H1 (cell line): ENCODE measurements around the gene ATOH8. TPM values are rescaled to one million over a fixed set of nuclear protein-coding genes. Genes with fewer than 3 reads are reported as not detected.

Experiments
- CTCF ChIA-PET: fragments of 300-600 bp; sonication (Branson Sonifier 250); formaldehyde crosslinking; loops from one replicate; lab custom pipeline; 2021; ENCODE audit not compliant: partially characterized antibody; lab: Charles Lee
- POLR2A ChIA-PET: fragments of 300-600 bp; sonication (Branson Sonifier 250); formaldehyde crosslinking; loops from one replicate; lab custom pipeline; 2021; ENCODE audit warnings: inconsistent platforms; ENCODE audit not compliant: partially characterized antibody; lab: Charles Lee
- DNase-seq, 2 experiments: peaks; one replicate each; pipeline versions ENCODE4 v3.0.0 to v3.0.0-alpha.2; 2010 to 2022; ENCODE audit warnings: low spot score in 2 of 2, low read depth in 1 of 2, mixed read lengths in 1 of 2
- FAIRE-seq: peaks from 2 replicates; lab custom pipeline; 2011; peaks lifted over from hg19 to GRCh38; lab: Jason Lieb, UNC
- H2AFZ ChIP-seq: 2 replicates; pipeline ENCODE4 v1.8.1; 2012; ENCODE audit warnings: low read length, inconsistent platforms
- H2AK5ac ChIP-seq: 2 replicates; pipeline ENCODE4 v1.6.1; 2013; ENCODE audit warnings: low read depth, low read length
- H2BK120ac ChIP-seq: replicated peaks from 2 replicates; pipeline ENCODE3; 2013; ENCODE audit warnings: low read depth, low read length, inconsistent platforms
- H2BK12ac ChIP-seq: 2 replicates; pipeline ENCODE4 v1.6.1; 2013; ENCODE audit warnings: low read depth, low read length
- H2BK15ac ChIP-seq: 2 replicates; pipeline ENCODE4 v1.6.1; 2013; ENCODE audit warnings: low read length
- H2BK20ac ChIP-seq: 2 replicates; pipeline ENCODE4 v1.6.1; 2013; ENCODE audit warnings: low read length
- H2BK5ac ChIP-seq: 2 replicates; pipeline ENCODE4 v1.6.1; 2013; ENCODE audit warnings: low read depth, low read length
- H3K14ac ChIP-seq: 2 replicates; pipeline ENCODE4 v1.6.1; 2013; ENCODE audit warnings: inconsistent platforms; ENCODE audit not compliant: insufficient read length
- H3K18ac ChIP-seq: 2 replicates; pipeline ENCODE4 v1.6.1; 2013; ENCODE audit warnings: low read length; ENCODE audit errors: extremely low read depth
- H3K23ac ChIP-seq: 2 replicates; pipeline ENCODE4 v1.6.1; 2013; ENCODE audit warnings: inconsistent platforms; ENCODE audit not compliant: insufficient read length
- H3K23me2 ChIP-seq: 2 replicates; pipeline ENCODE4 v1.6.1; 2013; ENCODE audit warnings: low read depth, low read length
- H3K27ac ChIP-seq: 2 replicates; pipeline ENCODE4 v1.6.1; 2011; ENCODE audit warnings: low read depth, low read length, inconsistent platforms
- H3K27me3 ChIP-seq, 4 experiments: replicated peaks in 1 of 4; 1 replicate in 1 of 4; 2 replicates in 3 of 4; pipeline versions ENCODE4 v1.6.1 to v1.8.1; 2011 to 2013; ENCODE audit warnings: low read length in 3 of 4, mild to moderate bottlenecking in 3 of 4, inconsistent platforms in 2 of 4, mixed read lengths in 2 of 4, moderate library complexity in 1 of 4; ENCODE audit not compliant: control insufficient read depth in 3 of 4, insufficient read depth in 3 of 4; ENCODE audit errors: extremely low read depth in 1 of 4
- H3K36me3 ChIP-seq, 4 experiments: 2 replicates each; pipeline versions ENCODE4 v1.6.1 to v1.8.1; 2011 to 2013; ENCODE audit warnings: mild to moderate bottlenecking in 4 of 4, low read length in 3 of 4, moderate library complexity in 2 of 4, control low read depth in 1 of 4, inconsistent platforms in 1 of 4; ENCODE audit not compliant: insufficient read depth in 4 of 4, control insufficient read depth in 2 of 4
- H3K4ac ChIP-seq: replicated peaks from 2 replicates; pipeline ENCODE3; 2013; ENCODE audit warnings: low read length, low read depth, mixed read lengths, inconsistent platforms; ENCODE audit not compliant: insufficient read length
- H3K4me1 ChIP-seq, 4 experiments: replicated peaks in 1 of 4; 1 replicate in 1 of 4; 2 replicates in 3 of 4; pipeline versions ENCODE4 v1.6.1 to v1.8.1; 2011 to 2013; ENCODE audit warnings: low read length in 3 of 4, inconsistent platforms in 2 of 4, mixed read lengths in 1 of 4; ENCODE audit not compliant: insufficient read depth in 4 of 4, control insufficient read depth in 3 of 4
- H3K4me2 ChIP-seq, 2 experiments: 2 replicates each; pipeline versions ENCODE4 v1.6.1 to v1.8.1; 2011 to 2013; ENCODE audit warnings: low read depth in 2 of 2, low read length in 2 of 2, control low read depth in 1 of 2, inconsistent platforms in 1 of 2, mild to moderate bottlenecking in 1 of 2; ENCODE audit not compliant: insufficient read depth in 1 of 2
- H3K4me3 ChIP-seq, 4 experiments: fragments of 200-600, 300-600 bp in 1 of 4; sonication (generic), shearing (Covaris generic), sonication (Bioruptor Twin) in 1 of 4; 2 replicates each; pipeline versions ENCODE4 v1.5.1 to v1.8.1; 2011 to 2016; ENCODE audit warnings: low read length in 4 of 4, low read depth in 3 of 4, control low read depth in 2 of 4, inconsistent platforms in 2 of 4, mild to moderate bottlenecking in 2 of 4, mixed read lengths in 1 of 4, moderate library complexity in 1 of 4; ENCODE audit not compliant: insufficient read depth in 2 of 4; ENCODE audit errors: extremely low read depth in 1 of 4
- H3K56ac ChIP-seq: replicated peaks from 2 replicates; pipeline ENCODE3; 2013; ENCODE audit warnings: low read depth, mild to moderate bottlenecking, mixed read lengths, low read length, inconsistent platforms; ENCODE audit not compliant: insufficient read length
- H3K79me1 ChIP-seq: 2 replicates; pipeline ENCODE4 v1.6.1; 2013; ENCODE audit warnings: low read depth, low read length, control low read depth
- H3K79me2 ChIP-seq, 2 experiments: 2 replicates each; pipeline versions ENCODE4 v1.6.1 to v1.8.1; 2012 to 2013; ENCODE audit warnings: low read length in 2 of 2, mild to moderate bottlenecking in 2 of 2, inconsistent platforms in 1 of 2; ENCODE audit not compliant: insufficient read depth in 2 of 2, control insufficient read depth in 1 of 2
- H3K9ac ChIP-seq, 4 experiments: replicated peaks in 1 of 4; 1 replicate in 1 of 4; 2 replicates in 3 of 4; pipeline versions ENCODE4 v1.6.1 to v1.8.1; 2011 to 2013; ENCODE audit warnings: low read depth in 3 of 4, low read length in 3 of 4, control low read depth in 2 of 4, mild to moderate bottlenecking in 2 of 4, moderate library complexity in 2 of 4, inconsistent platforms in 1 of 4; ENCODE audit errors: extremely low read depth in 1 of 4
- H3K9me3 ChIP-seq, 2 experiments: 2 replicates each; pipeline versions ENCODE4 v1.6.1 to v1.8.1; 2012 to 2013; ENCODE audit warnings: mild to moderate bottlenecking in 2 of 2, moderate library complexity in 2 of 2, control low read depth in 1 of 2, inconsistent platforms in 1 of 2, low read depth in 1 of 2, low read length in 1 of 2, mixed read lengths in 1 of 2; ENCODE audit not compliant: insufficient read depth in 2 of 2
- H4K20me1 ChIP-seq, 2 experiments: replicated peaks in 1 of 2; 2 replicates each; pipeline versions ENCODE3 to v1.8.1; 2011 to 2013; ENCODE audit warnings: inconsistent platforms in 2 of 2, low read length in 2 of 2, mild to moderate bottlenecking in 1 of 2; ENCODE audit not compliant: insufficient read depth in 2 of 2, control insufficient read depth in 1 of 2
- H4K5ac ChIP-seq: 2 replicates; pipeline ENCODE4 v1.6.1; 2013; ENCODE audit warnings: low read length, low read depth, mixed read lengths, inconsistent platforms; ENCODE audit not compliant: insufficient read length
- H4K8ac ChIP-seq: 2 replicates; pipeline ENCODE4 v1.8.0; 2013; ENCODE audit warnings: mild to moderate bottlenecking, moderate library complexity, low read length, inconsistent platforms; ENCODE audit not compliant: insufficient read depth; ENCODE audit errors: extremely low read depth
- H4K91ac ChIP-seq: replicated peaks from 2 replicates; pipeline ENCODE3; 2013; ENCODE audit warnings: low read length, mixed read lengths, inconsistent platforms; ENCODE audit not compliant: insufficient read length
- BCL11A ChIP-seq, 2 experiments: IDR thresholded peaks; one replicate each; pipeline ENCODE4 v1.6.1; 2011; ENCODE audit warnings: low read depth in 2 of 2, low read length in 2 of 2, mild to moderate bottlenecking in 2 of 2
- CBX5 ChIP-seq: fragments of 300-800, 300-1000 bp; sonication (generic); IDR thresholded peaks from 2 replicates; pipeline ENCODE4 v1.7.1; 2016; ENCODE audit warnings: antibody characterized with exemption, low read length, low read depth
- CHD1 ChIP-seq: IDR thresholded peaks from 2 replicates; pipeline ENCODE4 v1.6.1; 2012; ENCODE audit warnings: low read depth, low read length, improper control_type of control experiment
- CREB1 ChIP-seq: IDR thresholded peaks from 2 replicates; pipeline ENCODE4 v1.6.1; 2012; ENCODE audit warnings: inconsistent platforms
- HDAC2 ChIP-seq, 2 experiments: fragments of 300-600 bp in 1 of 2; sonication (generic) in 1 of 2; IDR thresholded peaks; 2 replicates each; pipeline ENCODE4 v1.6.1; 2011 to 2012; ENCODE audit warnings: low read depth in 2 of 2, low read length in 2 of 2, mild to moderate bottlenecking in 2 of 2, moderate library complexity in 2 of 2, borderline replicate concordance in 1 of 2, inconsistent platforms in 1 of 2
- PHF8 ChIP-seq: fragments of 200-600 bp; sonication (generic); conservative IDR thresholded peaks from 2 replicates; pipeline ENCODE4 v1.7.1; 2012; ENCODE audit warnings: low read depth, mild to moderate bottlenecking, inconsistent platforms, low read length, moderate library complexity
- SIN3A ChIP-seq, 2 experiments: IDR thresholded peaks in 1 of 2; conservative IDR thresholded peaks in 1 of 2; 2 replicates each; pipeline ENCODE4 v1.6.1; 2011 to 2012; ENCODE audit warnings: low read length in 2 of 2, improper control_type of control experiment in 1 of 2, low read depth in 1 of 2, mild to moderate bottlenecking in 1 of 2
- WGBS, 2 experiments: shearing (Covaris generic) in 1 of 2; methylation state at CpG; one replicate each; pipeline versions ENCODE4 v1.1.6 to v1.1.7; 2013 to 2015; ENCODE audit warnings: low lambda C conversion rate in 2 of 2, mixed read lengths in 2 of 2, inconsistent platforms in 1 of 2, low coverage in 1 of 2, missing lambda C conversion rate in 1 of 2; ENCODE audit not compliant: insufficient replicate concordance in 2 of 2, insufficient coverage in 1 of 2, insufficient read length in 1 of 2; ENCODE audit errors: extremely low coverage in 1 of 2, missing lambda C conversion rate in 1 of 2; 5-methylcytosine and 5-hydroxymethylcytosine counted together
- polyA plus RNA-seq, 7 experiments: library from polyadenylated mRNA; depleted of rRNA in 3 of 7; stranded (reverse) in 5 of 7; unstranded in 2 of 7; fragments of >200 nt in 5 of 7; fragments of 200-250 nt in 2 of 7; gene quantifications; 1 replicate in 5 of 7; 2 replicates in 1 of 7; 4 replicates in 1 of 7; pipeline versions ENCODE4 v1.2.1 to v1.2.3, GENCODE V29; 2011 to 2013; ENCODE audit warnings: missing spikeins in 2 of 7, mixed read lengths in 2 of 7
- total RNA-seq: library from RNA; stranded (reverse); fragmentation: NEBNext Ultra II Directional; extraction: Animal tissue kit (Norgen Biotek cat#: 25700); gene quantifications from 2 replicates; pipeline ENCODE4 v1.2.1, GENCODE V29; 2021

The ATOH8 gene
- total and polyA plus RNA-seq, 2 of the 8 experiments (the other 6 are each of a cell fraction or from before 2014, with no cell fraction given) = 0.50 to 0.53 TPM

DNA sequence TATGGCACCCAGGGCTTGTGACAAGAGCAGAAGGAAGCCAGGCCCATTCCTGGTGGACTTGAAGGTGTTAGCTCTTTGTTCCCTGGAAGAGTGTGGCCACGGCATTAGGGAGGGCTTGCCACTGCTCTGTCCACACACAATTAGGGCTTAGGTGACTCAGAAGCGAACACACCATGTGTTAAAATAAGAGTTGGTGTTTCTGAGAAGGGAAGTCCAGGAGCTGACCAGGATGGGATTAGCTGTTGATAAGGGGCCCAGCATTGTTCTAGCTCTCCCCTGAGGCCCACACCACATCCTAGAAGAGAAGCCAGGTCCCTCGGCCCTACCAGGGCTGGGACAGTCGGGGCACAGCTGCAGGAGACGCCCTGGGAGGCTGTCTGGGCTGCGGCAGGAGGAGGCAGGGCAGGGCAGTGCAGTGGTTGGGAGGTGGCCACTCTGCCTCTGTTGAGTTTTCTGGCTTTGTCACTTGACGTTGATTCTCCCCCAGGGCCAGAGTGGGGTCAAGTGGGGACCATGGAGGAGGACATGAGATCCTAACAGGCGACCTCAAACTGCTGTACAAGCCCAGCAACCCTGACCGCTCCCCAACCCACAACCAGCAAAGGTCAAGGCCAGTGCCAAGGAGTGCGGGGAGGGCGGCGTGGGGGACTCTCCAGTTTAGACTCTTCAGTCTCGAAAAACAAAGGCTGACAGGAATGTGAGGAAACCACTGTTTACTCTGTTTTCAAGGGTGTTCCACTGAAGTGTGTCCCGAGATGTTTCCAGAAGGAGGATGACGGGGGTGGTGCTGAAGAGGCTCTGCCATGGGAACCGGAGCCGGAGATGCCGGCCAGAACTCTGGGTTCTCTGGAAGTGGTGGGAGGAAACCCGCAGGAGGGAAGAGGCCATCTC, 42.9 kb upstream of the ATOH8 start:
- H3K27me3 ChIP-seq = no peaks in the 10 kb centered on the region; a peak in 1 of 7 replicates
- H2AFZ ChIP-seq = no peak overlapping the region
- H2BK120ac ChIP-seq = no peak overlapping the region
- FAIRE-seq (no peak), DNase-seq (no peak)
- H3K27ac ChIP-seq = no peak overlapping the region
- H2BK15ac ChIP-seq = no peak overlapping the region
- H3K23ac ChIP-seq = no peak overlapping the region
- no peaks in the 10 kb centered on the region for H3K79me1 ChIP-seq
- no peak overlapping the region for H2BK5ac ChIP-seq
- no peak overlapping the region for H2BK12ac ChIP-seq
- H3K56ac ChIP-seq = no peak overlapping the region
- no peak overlapping the region for H3K4me2 ChIP-seq
- H3K4me1 ChIP-seq = no peaks in the 10 kb centered on the region; a peak in 1 of 7 replicates
- H3K4me3 ChIP-seq = no peak overlapping the region
- POLR2A ChIA-PET = interaction anchor here (0.6 to 1.3 kb wide), 3 partner anchors 8 to 99 kb away, joined by 3 to 5 read pairs (median 3); partner anchors contain the start of gene C2orf68
- no peaks in the 10 kb centered on the region for H3K79me2 ChIP-seq
- no peak overlapping the region for H2AK5ac ChIP-seq
- no peaks in the 10 kb centered on the region for H3K23me2 ChIP-seq
- H4K5ac ChIP-seq = no peak overlapping the region
- no peaks in the 10 kb centered on the region for H3K36me3 ChIP-seq
- CTCF ChIA-PET = interaction anchor here (0.9 to 7.4 kb wide), 10 partner anchors 8 to 87 kb away, joined by 3 to 61 read pairs (median 4); no protein-coding TSS in a partner anchor
- H4K91ac ChIP-seq = no peak overlapping the region
- 78% methylated on average over 18 of the region's 19 CpGs; no CpG with 5 or more reads in 1 of the 2 experiments for WGBS, 2 experiments
- no peak overlapping the region for H3K9ac ChIP-seq
- H3K4ac ChIP-seq = no peak overlapping the region
- H2BK20ac ChIP-seq = 0 out of 2 replicates have a peak overlapping the region, but pooled peaks have one; percentile 25
- no peak overlapping the region for H3K18ac ChIP-seq
- H3K9me3 ChIP-seq = no peaks in the 10 kb centered on the region
- no peaks in the 10 kb centered on the region for H4K20me1 ChIP-seq
- H3K14ac ChIP-seq = no peak overlapping the region
- no peak for TF ChIP-seq HDAC2 (IDR thresholded peaks at IDR 0.05; ENCODE audit: borderline replicate concordance in 1 of 2, low read depth in 2 of 2, low read length in 2 of 2)
- TF ChIP-seq PHF8 = no peak
- no peak for TF ChIP-seq BCL11A (IDR thresholded peaks at IDR 0.05; ENCODE audit: low read depth in 2 of 2, low read length in 2 of 2)
- no peak for TF ChIP-seq CBX5
- no peak for TF ChIP-seq CHD1
- no peak for TF ChIP-seq CREB1
- no peak for TF ChIP-seq SIN3A (conservative IDR thresholded peaks at IDR 0.05 in 1 of 2, IDR thresholded peaks at IDR 0.05 in 1 of 2; ENCODE audit: low read depth in 1 of 2, low read length in 2 of 2)
- TF ChIP-seq, all 59 proteins: peak for 0
- no peak overlapping the region; the same call in 1 of the 2 replicates for H4K8ac ChIP-seq
